ENCODE results near the gene TNRC6B. TPM values are rescaled to one million over a fixed set of nuclear protein-coding genes. Genes with fewer than 3 reads are reported as not detected.
"Not testable (repeated sequence)": the region's sequence is repeated elsewhere in the genome, so short reads cannot be mapped to it uniquely, and the experiment has no call there.

The TNRC6B gene
- total RNA-seq, 1 donor from 2014 or later, result 51.2 TPM

GRCh38 chr22:40196628-40197360 lies 19.1 kb downstream of the TNRC6B start:
- TF ChIP-seq, protein P1, sequence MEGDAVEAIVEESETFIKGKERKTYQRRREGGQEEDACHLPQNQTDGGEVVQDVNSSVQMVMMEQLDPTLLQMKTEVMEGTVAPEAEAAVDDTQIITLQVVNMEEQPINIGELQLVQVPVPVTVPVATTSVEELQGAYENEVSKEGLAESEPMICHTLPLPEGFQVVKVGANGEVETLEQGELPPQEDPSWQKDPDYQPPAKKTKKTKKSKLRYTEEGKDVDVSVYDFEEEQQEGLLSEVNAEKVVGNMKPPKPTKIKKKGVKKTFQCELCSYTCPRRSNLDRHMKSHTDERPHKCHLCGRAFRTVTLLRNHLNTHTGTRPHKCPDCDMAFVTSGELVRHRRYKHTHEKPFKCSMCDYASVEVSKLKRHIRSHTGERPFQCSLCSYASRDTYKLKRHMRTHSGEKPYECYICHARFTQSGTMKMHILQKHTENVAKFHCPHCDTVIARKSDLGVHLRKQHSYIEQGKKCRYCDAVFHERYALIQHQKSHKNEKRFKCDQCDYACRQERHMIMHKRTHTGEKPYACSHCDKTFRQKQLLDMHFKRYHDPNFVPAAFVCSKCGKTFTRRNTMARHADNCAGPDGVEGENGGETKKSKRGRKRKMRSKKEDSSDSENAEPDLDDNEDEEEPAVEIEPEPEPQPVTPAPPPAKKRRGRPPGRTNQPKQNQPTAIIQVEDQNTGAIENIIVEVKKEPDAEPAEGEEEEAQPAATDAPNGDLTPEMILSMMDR (IDR thresholded peaks at IDR 0.05; ENCODE audit: insufficient read depth, low read depth, low read length), result no peak
- TF ChIP-seq EZH2 (IDR thresholded peaks at IDR 0.05; ENCODE audit: insufficient read depth, low read length), result no peak
- Histone ChIP-seq H3K4me1 (ENCODE audit: insufficient read depth, low read length) (peaks cover 19% of the 10 kb centered on the region), H3K4me2 (ENCODE audit: low read length) (peak overlapping the region; percentile 73), H3K27ac (ENCODE audit: low read depth, low read length) (peak overlapping the region; percentile 67), H3K79me2 (ENCODE audit: insufficient read depth, low read length) (peaks cover 87% of the 10 kb centered on the region), H4K20me1 (ENCODE audit: insufficient read depth, low read length) (peaks cover 91% of the 10 kb centered on the region), H2AFZ (ENCODE audit: low read depth, low read length) (no peak overlapping the region), H3K27me3 (ENCODE audit: insufficient read depth, low read length) (no peaks in the 10 kb centered on the region), H3K36me3 (ENCODE audit: insufficient read depth, low read length) (no peaks in the 10 kb centered on the region), H3K9me3 (ENCODE audit: insufficient read depth, low read depth, low read length) (no peaks in the 10 kb centered on the region), H3K4me3 (ENCODE audit: insufficient read depth, low read depth, low read length) (peak overlapping the region; percentile 30), H3K9ac (ENCODE audit: low read length) (peak overlapping the region; percentile 63)
- peaks cover 6% of the 10 kb centered on the region for H3K36me3 Mint-ChIP-seq (ENCODE audit: low read depth, unreplicated experiment)
- FAIRE-seq (peak; percentile 32), DNase-seq (ENCODE audit: low read depth) (peak; percentile 96)
- H3K9me3 Mint-ChIP-seq (ENCODE audit: unreplicated experiment), result no peaks in the 10 kb centered on the region
- peak overlapping the region; percentile 89 for H3K27ac Mint-ChIP-seq (ENCODE audit: unreplicated experiment)
- H3K4me1 Mint-ChIP-seq (ENCODE audit: low read depth, unreplicated experiment), result peaks cover 41% of the 10 kb centered on the region
- peak overlapping the region; percentile 75 for H3K4me3 Mint-ChIP-seq (ENCODE audit: unreplicated experiment)
- no peaks in the 10 kb centered on the region for H3K27me3 Mint-ChIP-seq (ENCODE audit: low read depth, unreplicated experiment)

DNA sequence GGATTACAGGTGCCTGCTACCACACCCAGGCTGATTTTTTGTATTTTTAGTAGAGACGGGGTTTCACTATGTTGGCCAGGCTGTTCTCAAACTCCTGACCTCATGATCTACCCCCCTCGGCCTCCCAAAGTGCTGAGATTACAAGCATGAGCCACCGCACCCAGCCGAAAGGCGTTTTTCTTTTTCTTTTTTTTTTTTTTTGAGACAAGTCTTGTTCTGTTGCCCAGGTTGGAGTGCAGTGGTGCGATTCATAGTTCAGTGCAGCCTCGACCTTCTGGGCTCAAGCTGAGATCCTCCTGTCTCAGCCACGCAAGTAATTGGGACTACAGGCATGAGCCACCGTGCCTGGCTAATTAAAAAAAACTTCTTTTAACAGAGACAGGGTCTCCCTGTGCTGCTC lies 19.7 kb downstream of the TNRC6B start:
- Mint-ChIP-seq H3K4me1 (ENCODE audit: low read depth, unreplicated experiment) (peaks cover 45% of the 10 kb centered on the region), H3K27ac (ENCODE audit: unreplicated experiment) (peak overlapping the region; percentile 34)
- DNase-seq (ENCODE audit: low read depth); H3K36me3 ChIP-seq (ENCODE audit: insufficient read depth, low read length); H2AFZ ChIP-seq (ENCODE audit: low read depth, low read length); H3K4me3 Mint-ChIP-seq (ENCODE audit: unreplicated experiment); H3K27me3 Mint-ChIP-seq (ENCODE audit: low read depth, unreplicated experiment); H3K9ac ChIP-seq (ENCODE audit: low read length); H3K9me3 ChIP-seq (ENCODE audit: insufficient read depth, low read depth, low read length); H3K4me3 ChIP-seq (ENCODE audit: insufficient read depth, low read depth, low read length); H3K27me3 ChIP-seq (ENCODE audit: insufficient read depth, low read length); FAIRE-seq; H3K36me3 Mint-ChIP-seq (ENCODE audit: low read depth, unreplicated experiment); H3K9me3 Mint-ChIP-seq (ENCODE audit: unreplicated experiment): not testable (repeated sequence)
- Histone ChIP-seq H3K4me1 (ENCODE audit: insufficient read depth, low read length) (peaks cover 19% of the 10 kb centered on the region), H3K4me2 (ENCODE audit: low read length) (peak overlapping the region; percentile 73), H4K20me1 (ENCODE audit: insufficient read depth, low read length) (peaks cover 91% of the 10 kb centered on the region), H3K27ac (ENCODE audit: low read depth, low read length) (peak overlapping the region; percentile 47), H3K79me2 (ENCODE audit: insufficient read depth, low read length) (peaks cover 87% of the 10 kb centered on the region)

DNA sequence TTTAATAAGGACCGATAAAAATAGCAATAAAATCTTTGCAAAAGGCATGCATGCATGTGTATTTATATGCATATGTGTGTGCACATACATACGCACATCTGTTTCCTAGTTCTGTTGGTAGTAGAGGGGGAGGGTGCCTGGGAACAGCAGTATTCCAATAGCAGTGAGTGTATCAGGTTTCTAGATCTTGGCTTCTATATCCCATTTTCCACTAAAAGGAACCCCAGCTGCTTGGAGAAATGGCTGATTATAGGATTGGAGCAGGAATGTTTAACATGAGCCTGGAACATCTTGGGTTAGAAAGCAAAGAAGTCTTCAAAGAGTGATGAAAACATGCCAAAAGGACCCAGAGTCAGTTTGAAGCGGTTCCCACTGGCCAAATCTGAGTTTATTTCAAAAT lies 21.0 kb downstream of the TNRC6B start:
- Histone ChIP-seq H3K36me3 (ENCODE audit: insufficient read depth, low read length) (no peaks in the 10 kb centered on the region), H3K27ac (ENCODE audit: low read depth, low read length) (no peak overlapping the region), H3K4me2 (ENCODE audit: low read length) (no peak overlapping the region), H4K20me1 (ENCODE audit: insufficient read depth, low read length) (peaks cover 91% of the 10 kb centered on the region), H3K79me2 (ENCODE audit: insufficient read depth, low read length) (peaks cover 87% of the 10 kb centered on the region), H3K9ac (ENCODE audit: low read length) (no peak overlapping the region), H3K4me1 (ENCODE audit: insufficient read depth, low read length) (peaks cover 28% of the 10 kb centered on the region), H3K4me3 (ENCODE audit: insufficient read depth, low read depth, low read length) (no peak overlapping the region), H3K9me3 (ENCODE audit: insufficient read depth, low read depth, low read length) (no peaks in the 10 kb centered on the region), H2AFZ (ENCODE audit: low read depth, low read length) (no peak overlapping the region), H3K27me3 (ENCODE audit: insufficient read depth, low read length) (no peaks in the 10 kb centered on the region)
- Mint-ChIP-seq H3K27ac (ENCODE audit: unreplicated experiment) (no peak overlapping the region), H3K27me3 (ENCODE audit: low read depth, unreplicated experiment) (no peaks in the 10 kb centered on the region), H3K9me3 (ENCODE audit: unreplicated experiment) (no peaks in the 10 kb centered on the region), H3K36me3 (ENCODE audit: low read depth, unreplicated experiment) (peaks cover 3% of the 10 kb centered on the region), H3K4me3 (ENCODE audit: unreplicated experiment) (no peak overlapping the region), H3K4me1 (ENCODE audit: low read depth, unreplicated experiment) (peaks cover 51% of the 10 kb centered on the region)
- TF ChIP-seq, protein P1 (IDR thresholded peaks at IDR 0.05; ENCODE audit: insufficient read depth, low read depth, low read length), result no peak
- TF ChIP-seq EZH2 (IDR thresholded peaks at IDR 0.05; ENCODE audit: insufficient read depth, low read length), result no peak
- DNase-seq (ENCODE audit: low read depth) (no peak), FAIRE-seq (no peak)

All from astrocyte (in vitro differentiated cells and primary cell).